Heart left ventricle (tissue), 16 donors: ENCODE data around the gene SLU7. TPM values are rescaled to one million over a fixed set of nuclear protein-coding genes. Genes with fewer than 3 reads are reported as not detected.
"Not testable (repeated sequence)": the region's sequence is repeated elsewhere in the genome, so short reads cannot be mapped to it uniquely, and the experiment has no call there.

ENCODE experiments used
- ATAC-seq, 4 donors: fragments of 200-7000 bp; cut with Tn5 transposase; one replicate each; pipeline ENCODE4 v1.9.1; 2020 to 2022; ENCODE audit warnings: moderate library complexity in 4 of 4, mild to moderate bottlenecking in 3 of 4, moderate number of reproducible peaks in 1 of 4
- DNase-seq, 5 donors: peaks; one replicate each; pipeline ENCODE4 v3.0.0-alpha.2; 2020
- H3K27ac ChIP-seq, 12 donors: fragments of 200-600 bp; sonication (generic) in 4 of 12; one replicate each; pipeline versions ENCODE4 v1.5.0 to v1.8.0; 2016 to 2022; ENCODE audit warnings: mild to moderate bottlenecking in 2 of 12
- H3K27me3 ChIP-seq, 9 donors: fragments of 200-600 bp; sonication (generic) in 2 of 9; one replicate each; pipeline versions ENCODE4 v1.5.1 to v1.8.0; 2016 to 2022; ENCODE audit warnings: mild to moderate bottlenecking in 3 of 9
- H3K36me3 ChIP-seq, 9 donors: fragments of 200-600 bp; sonication (generic) in 2 of 9; one replicate each; pipeline versions ENCODE4 v1.5.0 to v1.8.0; 2018 to 2022; ENCODE audit warnings: mild to moderate bottlenecking in 2 of 9
- H3K4me1 ChIP-seq, 12 donors: fragments of 200-600 bp; sonication (generic) in 4 of 12; one replicate each; pipeline versions ENCODE4 v1.5.0 to v1.8.0; 2016 to 2022; ENCODE audit warnings: mild to moderate bottlenecking in 3 of 12
- H3K4me3 ChIP-seq, 12 donors: fragments of 200-600 bp; sonication (generic) in 4 of 12; one replicate each; pipeline versions ENCODE4 v1.5.0 to v1.8.0; 2017 to 2022; ENCODE audit warnings: mild to moderate bottlenecking in 9 of 12, moderate library complexity in 4 of 12
- H3K9me3 ChIP-seq, 12 donors: fragments of 200-600 bp; sonication (generic) in 4 of 12; one replicate each; pipeline versions ENCODE4 v1.5.0 to v1.8.0; 2016 to 2022; ENCODE audit warnings: mild to moderate bottlenecking in 1 of 12
- POLR2A ChIP-seq, 2 donors: fragments of 450-650 bp; IDR thresholded peaks; one replicate each; pipeline ENCODE4 v1.6.1; 2017; ENCODE audit warnings: antibody characterized with exemption in 2 of 2, mild to moderate bottlenecking in 2 of 2, moderate library complexity in 2 of 2
- WGBS, 4 donors: extraction: QIAGEN DNeasy Blood & Tissue Kit in 2 of 4; methylation state at CpG; one replicate each; pipeline versions ENCODE4 v1.1.5 to v1.1.7; 2013 to 2018; 5-methylcytosine and 5-hydroxymethylcytosine counted together
- intact Hi-C, 10 donors: fragments of 100-400 bp; cut with DNase I; formaldehyde crosslinking; loops; one replicate each; pipeline versions ENCODE4 v1.11.1 to v1.14.2; 2022
- polyA plus RNA-seq, 2 donors: library from polyadenylated mRNA; stranded (reverse); fragments of 200-250 nt; gene quantifications; one replicate each; pipeline ENCODE4 v1.2.3, GENCODE V29; 2013
- total RNA-seq, 9 donors: library from RNA; depleted of rRNA in 2 of 9; stranded (reverse); fragments of >200 nt in 2 of 9; fragmentation: NEBNext Ultra II Directional in 3 of 9; extraction: Animal tissue kit (Norgen Biotek cat#: 25700) in 3 of 9; gene quantifications; one replicate each; pipeline versions ENCODE4 v1.1.0 to v1.2.4, GENCODE V29; 2016 to 2023
- TF ChIP-seq, protein P1 (sequence below), 12 donors: fragments of 200-600 bp; sonication (generic) in 4 of 12; IDR thresholded peaks; one replicate each; pipeline versions ENCODE4 v1.5.0 to v1.8.0; 2018 to 2022; ENCODE audit warnings: antibody characterized with exemption in 12 of 12, mild to moderate bottlenecking in 5 of 12
- donor health status: ischemic (EF 13 %, LVEDD 7.1; RV severe dilation, severe dysfunction).
- donor health status: healthy with polysubstance abuse.
- donor health status: DM: no; HTN: yes; CAD: no.
- donor health status: DM: no; HTN: no; CAD: no.
- donor health status: ischemic (EF 25% LVEDD 6.9; RV normal size, moderate dysfunction).
- donor health status: ischemic (EF 25% LVEDD 5.7; RV mildly dilated, moderate dysfunction).
- donor health status: healthy.
- donor health status: DM: yes; HTN: yes; CAD: no.
- donor health status: ischemic (EF 35%, LVEDD 5.7; RV mildly dilated, moderate dysfunction).
- donor health status: nonischemic (EF 11% LVEDD 7.7; RV severe dilation, severe dysfunction).
- donor health status: DM: yes; HTN: yes; CAD: no.
- donor health status: PGD.
- donor health status: ischemic (EF 29% LVEDD 5.4; RV normal size, mild dysfunction).
- donor health status: nonischemic (EF 23%, LVEDD 6.1; RV moderate dilation, normal function).

Gene SLU7
- total and polyA plus RNA-seq, 11 donors = 22.7 to 81.6 (median 44.0) TPM

DNA sequence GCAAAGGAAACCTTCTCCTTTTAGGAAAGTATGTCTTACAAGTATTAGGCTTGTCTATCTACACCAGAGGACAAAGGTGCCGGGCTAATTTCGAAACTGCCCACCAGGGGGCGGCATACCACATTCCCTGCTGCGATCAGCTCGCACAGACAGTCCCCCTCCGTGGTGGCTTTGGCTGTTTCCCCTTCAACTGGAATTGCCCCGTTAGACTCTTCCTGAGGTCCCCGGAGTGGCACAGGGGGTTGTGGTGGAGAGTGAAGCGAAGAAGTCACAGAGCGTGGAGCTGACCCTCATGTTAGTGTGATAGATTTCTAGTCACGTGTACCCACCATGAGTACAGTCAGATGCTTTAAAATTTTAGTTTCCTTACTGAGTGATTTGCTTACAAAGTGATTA lies 20.3 kb upstream of the SLU7 start:
- DNase-seq (peak; percentile 76 to 91 (median 82)), ATAC-seq (peak; percentile 82 to 97 (median 94))
- Histone ChIP-seq H3K9me3 (no peaks in the 10 kb centered on the region), H3K27ac (peak overlapping the region in 1 of 12 donors; percentile 51), H3K4me3 (peak overlapping the region; percentile 12 to 61 (median 44)), H3K4me1 (peaks cover 0 to 22% (median 6%) of the 10 kb centered on the region in 12 donors), H3K27me3 (peaks cover 0 to 3% (median 0%) of the 10 kb centered on the region in 9 donors), H3K36me3 (no peaks in the 10 kb centered on the region)
- no peak for TF ChIP-seq POLR2A (IDR thresholded peaks at IDR 0.05)
- TF ChIP-seq, protein P1, sequence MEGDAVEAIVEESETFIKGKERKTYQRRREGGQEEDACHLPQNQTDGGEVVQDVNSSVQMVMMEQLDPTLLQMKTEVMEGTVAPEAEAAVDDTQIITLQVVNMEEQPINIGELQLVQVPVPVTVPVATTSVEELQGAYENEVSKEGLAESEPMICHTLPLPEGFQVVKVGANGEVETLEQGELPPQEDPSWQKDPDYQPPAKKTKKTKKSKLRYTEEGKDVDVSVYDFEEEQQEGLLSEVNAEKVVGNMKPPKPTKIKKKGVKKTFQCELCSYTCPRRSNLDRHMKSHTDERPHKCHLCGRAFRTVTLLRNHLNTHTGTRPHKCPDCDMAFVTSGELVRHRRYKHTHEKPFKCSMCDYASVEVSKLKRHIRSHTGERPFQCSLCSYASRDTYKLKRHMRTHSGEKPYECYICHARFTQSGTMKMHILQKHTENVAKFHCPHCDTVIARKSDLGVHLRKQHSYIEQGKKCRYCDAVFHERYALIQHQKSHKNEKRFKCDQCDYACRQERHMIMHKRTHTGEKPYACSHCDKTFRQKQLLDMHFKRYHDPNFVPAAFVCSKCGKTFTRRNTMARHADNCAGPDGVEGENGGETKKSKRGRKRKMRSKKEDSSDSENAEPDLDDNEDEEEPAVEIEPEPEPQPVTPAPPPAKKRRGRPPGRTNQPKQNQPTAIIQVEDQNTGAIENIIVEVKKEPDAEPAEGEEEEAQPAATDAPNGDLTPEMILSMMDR (IDR thresholded peaks at IDR 0.05) = peak in 11 of 12 donors; percentile 85 to 98 (median 93)
- WGBS, 4 donors = 0 to 3% (median 1%) methylated on average over 10 to 11 of the region's 11 CpGs
- intact Hi-C loops = loop anchor here in 4 of 10 donors (2.0 to 10.0 kb wide), 4 partner anchors 30 to 70 kb away; no protein-coding TSS in a partner anchor

- H3K36me3 ChIP-seq = no peaks in the 10 kb centered on the region
- peak in 2 of 5 donors; percentile 37 to 43 for DNase-seq
- H3K4me3 ChIP-seq = peak overlapping the region; percentile 12 to 61 (median 44)
- peak overlapping the region in 1 of 12 donors; percentile 51 for H3K27ac ChIP-seq
- peak; percentile 72 to 89 (median 78) for ATAC-seq
- TF ChIP-seq, protein P1 (IDR thresholded peaks at IDR 0.05) = peak; percentile 47 to 81 (median 66)
- no peak for TF ChIP-seq POLR2A (IDR thresholded peaks at IDR 0.05)
- no peaks in the 10 kb centered on the region for H3K9me3 ChIP-seq
- H3K27me3 ChIP-seq = peaks cover 0 to 3% (median 0%) of the 10 kb centered on the region in 9 donors
- H3K4me1 ChIP-seq = peaks cover 0 to 22% (median 6%) of the 10 kb centered on the region in 12 donors
- 3 to 4% (median 4%) methylated on average over 18 of the region's 18 CpGs for WGBS, 4 donors
- intact Hi-C loops = loop anchor here in 4 of 10 donors (2.0 to 10.0 kb wide), 4 partner anchors 30 to 70 kb away; no protein-coding TSS in a partner anchor
These were observed 19.7 kb upstream of the SLU7 start for GRCh38 chr5:160438316-160439204.

GRCh38 chr5:160437271-160437670 lies 18.4 kb upstream of the SLU7 start:
- intact Hi-C loops = loop anchor here in 2 of 10 donors (5.0 to 10.0 kb wide), 2 partner anchors 68 to 70 kb away; no protein-coding TSS in a partner anchor

DNA sequence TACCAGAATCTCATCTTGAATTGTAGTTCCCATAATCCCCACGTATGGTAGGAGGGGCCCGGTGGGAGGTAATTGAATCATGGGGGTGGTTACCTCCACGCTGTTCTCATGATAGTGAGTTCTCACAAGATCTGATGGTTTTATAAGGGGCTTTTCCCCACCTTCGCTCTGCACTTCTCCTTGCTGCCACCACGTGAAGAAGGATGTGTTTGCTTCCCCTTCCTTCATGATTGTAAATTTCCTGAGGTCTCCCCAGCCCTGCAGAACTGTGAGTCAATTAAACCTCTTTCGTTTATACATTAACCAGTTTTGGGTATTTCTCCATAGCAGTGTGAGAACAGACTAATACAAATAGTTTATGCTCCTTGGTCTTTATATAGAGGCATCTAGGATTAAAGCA lies 17.8 kb upstream of the SLU7 start:
- H3K36me3 ChIP-seq, ATAC-seq, DNase-seq, H3K27ac ChIP-seq, H3K4me3 ChIP-seq, H3K9me3 ChIP-seq, H3K27me3 ChIP-seq: not testable (repeated sequence)
- intact Hi-C loops = loop anchor here in 2 of 10 donors (5.0 to 10.0 kb wide), 2 partner anchors 68 to 71 kb away; no protein-coding TSS in a partner anchor
- H3K4me1 ChIP-seq = peaks cover 0 to 22% (median 6%) of the 10 kb centered on the region in 12 donors
- WGBS, 4 donors = 44 to 52% (median 48%) methylated on average over 6 of the region's 6 CpGs

More at GRCh38 chr5:160437271-160437670, 18.4 kb upstream of the SLU7 start:
- ATAC-seq (no peak), DNase-seq (no peak)
- Histone ChIP-seq H3K4me3 (no peak overlapping the region), H3K27me3 (peaks cover 0 to 3% (median 0%) of the 10 kb centered on the region in 9 donors), H3K9me3 (no peaks in the 10 kb centered on the region), H3K4me1 (peaks cover 0 to 22% (median 6%) of the 10 kb centered on the region in 12 donors), H3K36me3 (no peaks in the 10 kb centered on the region), H3K27ac (no peak overlapping the region)
- TF ChIP-seq, protein P1 (IDR thresholded peaks at IDR 0.05) = no peak
- no peak for TF ChIP-seq POLR2A (IDR thresholded peaks at IDR 0.05)
